ENCODE data around the gene SCN5A. TPM values are rescaled to one million over a fixed set of nuclear protein-coding genes. Genes with fewer than 3 reads are reported as not detected.

The SCN5A gene
- total and polyA plus RNA-seq, 2 of the 13 experiments (the other 11 are each of a cell fraction or from before 2014, with no cell fraction given) = 0.22 TPM; not detected in 1

DNA sequence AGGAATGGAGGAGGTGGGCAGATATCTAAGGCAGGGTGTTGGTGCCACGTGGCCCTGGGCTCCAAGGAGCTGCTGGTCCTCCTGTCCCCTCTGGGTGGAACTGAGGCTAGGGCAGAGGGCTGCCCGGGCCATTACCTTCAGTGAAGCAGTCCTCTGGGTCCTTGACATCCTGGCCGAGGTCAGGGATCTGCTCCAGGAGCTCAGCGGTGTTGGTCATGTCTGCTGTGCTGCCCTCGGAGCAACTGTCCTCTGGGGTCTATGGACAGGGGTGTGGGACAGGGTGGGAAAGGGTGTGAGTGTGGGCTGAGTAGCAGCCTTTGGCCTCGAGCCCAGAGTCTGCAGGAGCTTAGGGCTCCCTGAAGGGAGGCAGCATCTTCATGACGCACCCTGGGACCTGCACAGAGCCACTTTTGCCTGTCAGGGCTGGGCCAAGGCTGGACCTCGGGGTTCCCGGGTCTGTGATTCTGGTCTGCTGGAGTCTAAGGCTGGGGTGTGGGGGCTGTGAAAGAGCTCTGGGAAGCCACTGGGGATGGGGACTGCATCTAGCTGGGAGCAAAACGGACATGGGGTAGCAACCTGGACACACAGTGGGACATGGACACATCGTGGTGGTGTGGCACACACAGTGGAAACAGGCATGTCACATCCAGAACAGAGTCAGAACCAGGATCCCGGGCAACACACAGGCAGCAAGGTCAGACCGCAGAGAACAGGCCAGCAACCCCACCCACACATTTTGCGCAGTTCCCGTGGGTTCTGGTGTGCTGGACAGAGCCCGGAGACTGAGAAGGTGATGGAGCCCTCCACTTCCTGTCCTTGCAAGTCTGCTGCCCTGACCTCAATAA, 72.7 kb downstream of the SCN5A start:
- Histone ChIP-seq H3K27me3 (ENCODE audit: control insufficient read depth in 1 of 2, insufficient read depth in 2 of 2, low read length in 2 of 2) (peaks cover 4 to 40% of the 10 kb centered on the region in 2 experiments; a peak in 4 of 5 replicates), H4K20me1 (ENCODE audit: insufficient read depth, low read length) (no peaks in the 10 kb centered on the region), H2AFZ (ENCODE audit: low read length) (no peak overlapping the region), H3K9ac (ENCODE audit: insufficient read depth, low read depth, low read length) (no peak overlapping the region), H3K79me2 (ENCODE audit: insufficient read depth, low read length) (no peaks in the 10 kb centered on the region), H3K4me3 (replicated peaks in 1 of 3; ENCODE audit: insufficient read depth in 1 of 3, low read depth in 2 of 3, low read length in 3 of 3) (no peak overlapping the region), H3K9me3 (ENCODE audit: low read length) (no peaks in the 10 kb centered on the region), H3K4me1 (ENCODE audit: insufficient read depth, low read length) (no peaks in the 10 kb centered on the region), H3K36me3 (replicated peaks in 1 of 2; ENCODE audit: control insufficient read depth in 1 of 2, insufficient read depth in 2 of 2, low read length in 2 of 2) (no peaks in the 10 kb centered on the region), H3K27ac (ENCODE audit: extremely low read length, insufficient read depth, low read length) (no peak overlapping the region), H3K4me2 (ENCODE audit: low read depth, low read length) (no peak overlapping the region)
- intact Hi-C loops (cut with micrococcal nuclease; ENCODE audit: unreplicated experiment) (no loop called here), in situ Hi-C loops (cut with HindIII; ENCODE audit: extremely low pct_ligation_motif_present, low pct_unique_long_range_greater_than_20kb) (no loop called here)
- WGBS (ENCODE audit: low lambda C conversion rate) = 13% methylated on average over 3 of the region's 16 CpGs
- CTCF ChIA-PET (ENCODE audit: low intra/inter-chr PET ratio, low total read pairs) = no interaction called here
- FAIRE-seq (no peak), ATAC-seq (no peak), DNase-seq (ENCODE audit: low spot score) (no peak)
- no TSS peak for BruUV-seq (replicated peaks)
- TF ChIP-seq SYNCRIP (IDR thresholded peaks at IDR 0.05; ENCODE audit: insufficient read depth, low read depth, low read length) (no peak), AGO1 (IDR thresholded peaks at IDR 0.05; ENCODE audit: low read depth, low read length, poor library complexity, severe bottlenecking) (no peak), ZNF605 (CRISPR knock-in tag; IDR thresholded peaks at IDR 0.05) (no peak), ZNF773 (CRISPR knock-in tag; IDR thresholded peaks at IDR 0.05; ENCODE audit: borderline replicate concordance) (no peak), KDM5B (CRISPR knock-in tag; IDR thresholded peaks at IDR 0.05; ENCODE audit: borderline replicate concordance) (no peak), ZNF792 (CRISPR knock-in tag; IDR thresholded peaks at IDR 0.05) (no peak), ZBTB34 (CRISPR knock-in tag; IDR thresholded peaks at IDR 0.05) (no peak), ZBTB49 (CRISPR knock-in tag; IDR thresholded peaks at IDR 0.05; ENCODE audit: borderline replicate concordance) (no peak)
- POLR2A ChIA-PET = no interaction called here
